Measurements from ENCODE around the gene SLC25A25.

DNA sequence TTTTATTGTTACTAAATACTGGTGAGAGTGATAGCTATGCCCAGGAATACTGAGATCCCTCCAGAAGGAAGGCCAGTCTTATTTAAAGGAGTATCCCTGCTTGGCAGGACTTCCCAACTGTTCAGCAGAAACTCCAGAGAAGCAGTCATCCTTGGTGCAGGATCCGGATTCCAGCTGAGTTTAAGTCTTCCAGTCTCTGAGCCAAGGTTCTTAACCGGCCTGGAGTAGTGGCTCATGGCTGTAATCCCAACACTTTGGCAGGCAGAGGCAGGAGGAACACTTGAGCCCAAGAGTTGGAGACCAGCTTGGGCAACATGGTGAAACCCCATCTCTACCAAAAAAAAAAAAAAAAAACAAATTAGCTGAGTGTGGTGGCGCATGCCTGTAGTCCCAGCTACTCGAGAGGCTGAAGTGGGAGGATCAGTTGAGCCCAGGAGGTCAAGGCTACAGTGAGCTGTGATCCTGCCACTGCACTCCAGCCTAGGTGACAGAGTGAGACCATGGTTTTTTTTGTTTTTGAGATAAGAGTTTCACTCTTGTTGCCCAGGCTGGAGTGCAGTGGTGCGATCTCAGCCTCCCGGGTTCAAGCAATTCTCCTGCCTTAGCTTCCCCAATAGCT lies 8.6 kb upstream of the SLC25A25 start:
- no peak for TF ChIP-seq CREB1 (IDR thresholded peaks at IDR 0.05)
- TF ChIP-seq, protein P1, sequence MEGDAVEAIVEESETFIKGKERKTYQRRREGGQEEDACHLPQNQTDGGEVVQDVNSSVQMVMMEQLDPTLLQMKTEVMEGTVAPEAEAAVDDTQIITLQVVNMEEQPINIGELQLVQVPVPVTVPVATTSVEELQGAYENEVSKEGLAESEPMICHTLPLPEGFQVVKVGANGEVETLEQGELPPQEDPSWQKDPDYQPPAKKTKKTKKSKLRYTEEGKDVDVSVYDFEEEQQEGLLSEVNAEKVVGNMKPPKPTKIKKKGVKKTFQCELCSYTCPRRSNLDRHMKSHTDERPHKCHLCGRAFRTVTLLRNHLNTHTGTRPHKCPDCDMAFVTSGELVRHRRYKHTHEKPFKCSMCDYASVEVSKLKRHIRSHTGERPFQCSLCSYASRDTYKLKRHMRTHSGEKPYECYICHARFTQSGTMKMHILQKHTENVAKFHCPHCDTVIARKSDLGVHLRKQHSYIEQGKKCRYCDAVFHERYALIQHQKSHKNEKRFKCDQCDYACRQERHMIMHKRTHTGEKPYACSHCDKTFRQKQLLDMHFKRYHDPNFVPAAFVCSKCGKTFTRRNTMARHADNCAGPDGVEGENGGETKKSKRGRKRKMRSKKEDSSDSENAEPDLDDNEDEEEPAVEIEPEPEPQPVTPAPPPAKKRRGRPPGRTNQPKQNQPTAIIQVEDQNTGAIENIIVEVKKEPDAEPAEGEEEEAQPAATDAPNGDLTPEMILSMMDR (IDR thresholded peaks at IDR 0.05; ENCODE audit: control extremely low read depth in 1 of 3, insufficient read depth in 1 of 3, low read depth in 1 of 3, low read length in 3 of 3): no peak
- TF ChIP-seq PHF8 (conservative IDR thresholded peaks at IDR 0.05; ENCODE audit: low read depth, low read length): no peak
- TF ChIP-seq POLR2AphosphoS5 (IDR thresholded peaks at IDR 0.05; ENCODE audit: low read depth, low read length): no peak
- no peak for TF ChIP-seq CBX5 (IDR thresholded peaks at IDR 0.05; ENCODE audit: low read depth, low read length)
- TF ChIP-seq POLR2A (IDR thresholded peaks at IDR 0.05; ENCODE audit: control extremely low read depth in 1 of 2, low read depth in 2 of 2, low read length in 2 of 2): no peak
- no peak for TF ChIP-seq JUN (IDR thresholded peaks at IDR 0.05; ENCODE audit: low read depth, low read length)
- no peak for TF ChIP-seq YY1 (IDR thresholded peaks at IDR 0.05; ENCODE audit: low read depth, low read length)
- TF ChIP-seq EZH2 (IDR thresholded peaks at IDR 0.05; ENCODE audit: low read depth, low read length, severe bottlenecking): no peak
